GM21360 (cell line): Measurements from ENCODE around the gene MX2.

Experiments used
- ATAC-seq: cut with Tn5 transposase; IDR thresholded peaks from one replicate; pipeline ENCODE4 v1.9.1; 2021; ENCODE audit warnings: mild to moderate bottlenecking, moderate library complexity; ENCODE audit not compliant: unreplicated experiment

The MX2 gene

GRCh38 chr21:41381731-41382130 lies 19.9 kb downstream of the MX2 start:
- no peak for ATAC-seq

DNA sequence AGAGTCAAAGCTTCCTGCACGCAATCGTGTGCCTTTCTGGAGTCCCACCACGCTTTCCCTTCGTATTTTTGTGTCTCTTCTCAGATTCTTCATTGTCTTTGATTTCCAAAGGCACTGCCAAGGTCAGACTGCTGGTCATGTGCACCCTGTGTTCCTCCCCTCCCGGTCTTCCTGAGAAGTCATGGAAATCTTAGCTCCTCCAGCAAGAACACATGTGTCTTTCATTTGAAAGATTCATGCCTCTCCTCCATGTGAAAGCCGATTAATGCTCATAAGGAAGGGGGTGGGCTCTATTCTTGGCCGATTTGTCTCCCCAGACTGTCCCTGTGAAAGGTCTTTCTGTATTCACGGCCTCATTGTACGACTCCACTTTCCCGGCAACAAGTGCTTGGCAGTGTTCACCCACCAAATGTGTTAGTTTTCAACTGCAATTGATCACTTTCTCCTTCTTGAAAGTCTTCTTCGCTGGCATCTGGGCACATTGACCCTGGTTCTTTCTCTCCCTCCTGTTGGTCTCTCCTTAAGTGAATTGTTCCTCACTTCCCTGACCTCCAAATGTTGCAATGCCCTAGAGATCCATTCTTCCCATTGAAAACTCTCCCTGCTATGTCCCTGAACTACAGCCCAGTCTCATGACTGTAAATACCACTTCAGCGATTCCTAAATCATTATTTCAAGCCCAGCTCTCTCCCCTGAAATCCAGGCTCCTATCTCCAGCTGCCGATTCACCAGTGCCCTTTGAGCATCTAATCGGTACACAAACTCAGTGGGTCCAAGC lies 25.4 kb downstream of the MX2 start:
- no peak for ATAC-seq

- no peak for ATAC-seq
These were observed 26.0 kb downstream of the MX2 start for GRCh38 chr21:41387824-41388223.

- ATAC-seq, result no peak
These were observed 26.4 kb downstream of the MX2 start for GRCh38 chr21:41388259-41388658.

DNA sequence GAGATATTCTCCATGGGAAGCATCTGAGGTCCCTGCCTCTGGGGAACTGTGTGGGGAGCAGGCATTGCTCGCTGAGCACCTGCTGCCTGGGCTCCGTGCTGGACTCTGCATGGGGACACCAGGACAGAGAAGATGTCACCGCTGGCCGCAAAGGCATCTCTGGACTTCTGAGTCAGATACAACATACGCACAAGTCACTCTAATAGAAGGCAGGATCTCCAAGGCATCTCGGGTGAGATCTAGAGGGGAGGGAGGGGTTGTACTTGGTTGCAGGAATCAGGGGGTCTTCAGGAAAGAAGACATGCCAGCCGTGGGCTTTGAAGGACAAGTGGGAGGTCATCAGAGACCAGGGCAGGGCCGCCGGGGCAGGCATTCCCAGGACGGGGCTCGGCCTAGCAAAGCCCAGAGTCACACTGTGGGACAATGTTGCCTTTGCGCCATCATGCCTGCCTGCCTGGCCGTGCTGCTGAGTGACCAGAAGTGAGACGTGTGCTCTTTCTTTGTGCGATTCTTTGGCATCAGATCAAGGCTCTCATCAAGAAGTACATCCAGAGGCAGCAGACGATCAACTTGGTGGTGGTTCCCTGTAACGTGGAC lies 28.3 kb downstream of the MX2 start:
- no peak for ATAC-seq

GRCh38 chr21:41393876-41394465 lies 32.1 kb downstream of the MX2 start:
- ATAC-seq, result no peak

- no peak for ATAC-seq
These were observed 34.8 kb downstream of the MX2 start for GRCh38 chr21:41396558-41397075.

- no peak for ATAC-seq
These were observed 35.7 kb downstream of the MX2 start for GRCh38 chr21:41397471-41397891.

GRCh38 chr21:41398251-41398650 lies 36.4 kb downstream of the MX2 start:
- ATAC-seq, result no peak

DNA sequence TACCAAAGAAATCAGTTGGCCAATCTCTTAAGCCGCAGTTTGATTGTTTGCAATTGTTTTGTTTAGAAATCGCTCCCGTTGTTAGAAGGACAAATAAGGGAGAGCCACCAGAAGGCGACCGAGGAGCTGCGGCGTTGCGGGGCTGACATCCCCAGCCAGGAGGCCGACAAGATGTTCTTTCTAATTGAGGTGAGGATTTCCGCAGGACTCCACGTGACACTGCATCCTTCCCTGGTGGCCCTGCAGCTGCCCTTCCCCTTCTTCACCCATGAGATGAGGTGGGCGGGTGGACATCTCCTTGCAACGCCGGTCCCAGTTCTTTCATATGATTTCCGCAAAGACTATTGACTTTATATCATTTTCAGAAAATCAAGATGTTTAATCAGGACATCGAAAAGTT lies 37.0 kb downstream of the MX2 start:
- no peak for ATAC-seq

- no peak for ATAC-seq
These were observed 37.5 kb downstream of the MX2 start for GRCh38 chr21:41399246-41399800.

DNA sequence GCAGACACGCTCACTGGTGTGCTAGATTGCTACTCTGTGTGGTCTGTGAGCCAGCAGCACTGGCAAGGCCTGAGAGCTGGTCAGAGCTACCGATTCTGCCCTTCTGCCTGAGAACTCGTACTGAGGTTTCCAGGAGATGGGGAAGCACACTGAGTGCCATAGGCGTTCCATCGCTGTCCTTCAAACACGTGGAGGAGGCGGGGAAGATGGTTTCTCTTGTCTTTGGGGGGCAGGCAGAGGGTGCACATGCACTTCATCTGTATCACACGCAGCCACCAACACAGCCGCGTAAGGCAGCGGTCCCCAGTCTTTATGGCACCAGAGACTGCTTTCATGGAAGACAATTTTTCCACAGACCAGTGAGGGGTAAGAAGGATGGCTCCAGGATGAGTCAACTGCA lies 40.4 kb downstream of the MX2 start:
- ATAC-seq, result no peak

GRCh38 chr21:41402796-41403195 lies 41.0 kb downstream of the MX2 start:
- ATAC-seq, result no peak

DNA sequence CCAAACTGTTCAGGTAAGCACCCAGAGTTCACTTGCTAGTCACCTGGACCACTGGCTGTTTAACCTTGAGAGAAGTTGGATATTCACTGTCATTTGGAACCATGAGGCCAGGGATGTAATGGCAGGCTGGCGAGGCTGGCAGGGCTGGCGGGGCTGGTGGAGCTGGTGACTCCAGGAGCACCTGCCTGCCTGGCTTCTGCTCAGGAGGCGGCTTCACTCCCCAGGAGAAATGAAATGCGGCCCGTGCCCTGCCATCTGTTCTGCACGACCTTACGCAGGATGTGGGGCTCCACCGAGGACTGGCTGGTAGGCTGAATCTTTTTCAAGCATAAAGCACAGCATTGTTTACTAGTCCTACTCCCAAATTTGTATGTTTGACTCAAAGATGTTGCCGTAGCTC lies 41.5 kb downstream of the MX2 start:
- no peak for ATAC-seq

DNA sequence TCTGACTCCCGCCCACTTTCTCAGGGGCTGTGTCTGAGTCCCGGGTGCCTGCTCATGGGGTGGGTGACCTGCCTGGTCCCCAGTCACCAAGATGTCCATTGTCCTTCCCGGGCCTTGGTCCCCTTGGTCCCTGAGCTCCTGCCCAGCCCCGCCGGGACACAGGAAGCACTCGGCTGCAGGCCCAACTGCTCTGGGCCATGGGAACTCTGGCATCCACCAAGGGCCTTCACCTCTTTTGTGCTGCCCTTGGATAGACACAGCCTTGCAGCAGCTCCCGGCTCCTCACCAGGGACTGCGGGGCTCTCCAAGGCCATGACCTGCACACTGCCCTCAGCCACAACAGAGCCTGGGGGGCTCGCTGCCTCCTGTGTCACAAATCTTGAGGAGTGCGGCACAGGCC lies 42.1 kb downstream of the MX2 start:
- ATAC-seq, result no peak

- ATAC-seq, result no peak
These were observed 43.5 kb downstream of the MX2 start for GRCh38 chr21:41405321-41405720.

DNA sequence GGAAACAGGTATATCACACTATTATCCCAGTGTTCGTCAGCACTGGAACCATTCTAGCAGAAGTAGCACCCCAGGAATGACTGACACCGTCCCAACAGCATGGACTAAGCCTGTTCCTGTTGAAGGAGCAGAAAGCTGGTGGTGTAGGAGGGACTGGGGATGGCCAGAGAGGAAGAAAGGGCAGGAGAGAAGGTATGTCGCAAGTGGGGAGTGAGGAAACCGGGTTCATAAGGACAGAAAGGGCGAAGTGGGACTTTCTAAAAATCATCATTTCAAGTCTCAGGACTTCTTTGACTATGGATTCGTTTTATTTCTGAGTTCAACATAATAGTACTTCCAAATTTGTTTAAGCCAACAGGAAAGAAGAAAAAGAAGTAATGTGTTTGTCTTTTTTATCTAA lies 44.5 kb downstream of the MX2 start:
- no peak for ATAC-seq

- ATAC-seq, result no peak
These were observed 46.0 kb downstream of the MX2 start for GRCh38 chr21:41407541-41408460.

GRCh38 chr21:41410361-41410760 lies 48.5 kb downstream of the MX2 start:
- ATAC-seq, result no peak

DNA sequence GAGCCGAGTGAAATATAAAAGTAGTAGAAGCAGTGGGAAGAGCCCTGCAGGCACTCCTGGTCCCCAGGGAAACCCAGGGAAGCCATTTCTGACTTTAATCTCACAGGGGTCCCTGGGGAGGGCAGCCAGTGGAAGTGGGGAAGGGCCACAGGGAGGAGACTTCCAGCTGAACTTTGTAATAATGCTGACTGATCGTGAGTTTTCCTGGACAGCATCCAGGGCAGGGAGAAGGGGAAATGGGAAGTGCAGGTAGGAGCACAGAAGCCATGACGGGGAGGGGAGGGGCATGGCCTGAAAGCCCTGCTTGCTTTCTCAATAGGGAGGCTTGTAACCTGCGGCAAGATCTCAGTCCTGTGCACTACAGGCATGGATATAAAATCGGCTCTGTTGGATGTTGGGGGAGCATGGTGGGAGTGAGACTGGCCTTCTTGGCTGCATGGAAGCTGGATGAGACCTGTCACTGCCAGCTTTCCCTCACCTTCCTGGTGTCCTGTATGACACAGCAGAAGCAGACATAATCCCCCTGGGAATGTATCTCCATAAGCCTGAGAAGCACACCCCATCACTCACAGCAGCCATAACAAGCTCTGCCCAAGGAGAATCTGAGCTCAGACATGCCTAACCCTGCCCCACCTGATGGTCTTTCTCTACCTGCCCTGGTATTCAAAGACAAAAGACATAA lies 49.1 kb downstream of the MX2 start:
- ATAC-seq, result no peak
